Measurements from ENCODE around the gene RAD17.

DNA sequence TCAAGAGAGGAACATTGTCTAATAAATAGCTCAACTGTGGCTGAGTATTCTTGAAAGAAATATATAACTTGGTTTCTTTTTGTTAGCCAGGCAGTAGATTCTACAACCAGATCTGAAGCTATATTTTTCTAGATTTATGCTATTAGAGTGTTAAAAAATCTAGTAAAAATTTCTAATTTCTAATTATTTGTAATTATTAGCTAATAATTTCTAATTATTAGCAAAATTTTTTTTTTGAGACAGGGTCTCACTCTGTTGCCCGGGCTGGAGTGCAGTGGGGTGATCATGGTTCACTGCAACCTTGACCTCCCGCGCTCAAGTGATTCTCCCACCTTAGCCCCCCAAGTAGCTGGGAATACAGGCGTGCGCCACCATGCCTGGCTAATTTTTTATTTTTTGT lies 2.8 kb downstream of the RAD17 start:
- TF ChIP-seq GATA2 (IDR thresholded peaks at IDR 0.05; ENCODE audit: low read depth, low read length) (no peak), GATA3 (IDR thresholded peaks at IDR 0.05; ENCODE audit: low read depth, low read length) (no peak)

Data from SH-SY5Y (cell line).